B cell (primary cell): Measurements from ENCODE around the gene KRT6C. TPM values are rescaled to one million over a fixed set of nuclear protein-coding genes. Genes with fewer than 3 reads are reported as not detected.

Experiments
- ATAC-seq: fragments of 200-7000 bp; cut with Tn5 transposase; one replicate; pipeline ENCODE4 v1.10.0; 2021; ENCODE audit warnings: low read depth, mild to moderate bottlenecking, moderate number of reproducible peaks, moderate library complexity
- CTCF ChIA-PET: fragments of 350-600 bp; sonication (Branson Sonifier 250); formaldehyde crosslinking; loops from one replicate; lab custom pipeline; 2021; ENCODE audit warnings: antibody characterized with exemption, inconsistent platforms; lab: Charles Lee
- POLR2A ChIA-PET: fragments of 350-600 bp; sonication (Branson Sonifier 250); formaldehyde crosslinking; loops from one replicate; lab custom pipeline; 2021; ENCODE audit warnings: antibody characterized with exemption; lab: Charles Lee
- DNase-seq: peaks from one replicate; pipeline ENCODE4 v3.0.0; 2013
- H2AFZ ChIP-seq: 2 replicates; pipeline ENCODE4 v1.6.1; 2012; ENCODE audit warnings: mild to moderate bottlenecking, low read depth, low read length; ENCODE audit not compliant: insufficient read depth, poor library complexity, severe bottlenecking
- H3K27ac ChIP-seq, 2 donors: 1 replicate in 1 of 2; 2 replicates in 1 of 2; pipeline ENCODE4 v1.5.1; 2012 to 2013; ENCODE audit warnings: low read length in 2 of 2, mild to moderate bottlenecking in 2 of 2, moderate library complexity in 1 of 2
- H3K27me3 ChIP-seq, 4 experiments: fragments of 200-600 bp in 1 of 4; sonication (generic) in 1 of 4; replicated peaks in 1 of 4; 1 replicate in 2 of 4; 2 replicates in 2 of 4; pipeline versions ENCODE4 v1.6.1 to v1.7.0; 2013 to 2016; ENCODE audit warnings: low read length in 3 of 4, mild to moderate bottlenecking in 2 of 4, mixed read lengths in 1 of 4, moderate library complexity in 1 of 4; ENCODE audit not compliant: insufficient read depth in 4 of 4, control insufficient read depth in 3 of 4; ENCODE audit errors: control extremely low read depth in 1 of 4
- H3K36me3 ChIP-seq, 2 experiments: replicated peaks in 1 of 2; 1 replicate in 1 of 2; 2 replicates in 1 of 2; pipeline versions ENCODE4 v1.6.1 to v1.7.1; 2013; ENCODE audit warnings: low read length in 1 of 2; ENCODE audit not compliant: insufficient read depth in 2 of 2, control insufficient read depth in 1 of 2; ENCODE audit errors: control extremely low read depth in 1 of 2, extremely low read depth in 1 of 2
- H3K4me1 ChIP-seq, 2 donors: fragments of 200-600 bp in 1 of 2; sonication (generic) in 1 of 2; 1 replicate in 1 of 2; 2 replicates in 1 of 2; pipeline versions ENCODE4 v1.5.1 to v1.6.1; 2013 to 2017; ENCODE audit warnings: low read length in 2 of 2; ENCODE audit not compliant: control insufficient read depth in 2 of 2, insufficient read depth in 2 of 2
- H3K4me2 ChIP-seq: replicated peaks from 2 replicates; pipeline ENCODE3; 2012; ENCODE audit warnings: mild to moderate bottlenecking, low read depth, low read length; ENCODE audit not compliant: poor library complexity, severe bottlenecking
- H3K4me3 ChIP-seq, 5 experiments: fragments of 200-600 bp in 1 of 5; sonication (generic) in 1 of 5; 1 replicate in 3 of 5; 2 replicates in 2 of 5; pipeline versions ENCODE4 v1.5.1 to v1.7.0; 2011 to 2016; ENCODE audit warnings: low read length in 4 of 5, mild to moderate bottlenecking in 4 of 5, low read depth in 2 of 5, control low read depth in 1 of 5, moderate library complexity in 1 of 5; ENCODE audit not compliant: insufficient read depth in 1 of 5; ENCODE audit errors: control extremely low read depth in 1 of 5, extremely low read depth in 1 of 5
- H3K79me2 ChIP-seq: fragments of 200-600 bp; sonication (generic); one replicate; pipeline ENCODE4 v1.6.0; 2016; ENCODE audit warnings: low read length; ENCODE audit not compliant: control insufficient read depth, insufficient read depth
- H3K9ac ChIP-seq: fragments of 200-600 bp; sonication (generic); 2 replicates; pipeline ENCODE4 v1.6.1; 2017; ENCODE audit warnings: mild to moderate bottlenecking, low read length, moderate library complexity
- H3K9me3 ChIP-seq, 3 donors: one replicate each; pipeline versions ENCODE4 v1.6.1 to v1.7.1; 2013; ENCODE audit warnings: low read length in 2 of 3; ENCODE audit not compliant: control insufficient read depth in 2 of 3, insufficient read depth in 1 of 3; ENCODE audit errors: control extremely low read depth in 1 of 3
- H4K20me1 ChIP-seq: 2 replicates; pipeline ENCODE4 v1.6.0; 2012; ENCODE audit warnings: mild to moderate bottlenecking, low read length; ENCODE audit not compliant: insufficient read depth, control insufficient read depth, poor library complexity, severe bottlenecking
- H3K27ac Mint-ChIP-seq: one replicate; pipeline ENCODE4 v1.8.0; 2021; ENCODE audit warnings: mixed read lengths
- H3K27me3 Mint-ChIP-seq: one replicate; pipeline ENCODE4 v1.8.0; 2021; ENCODE audit warnings: mixed read lengths
- H3K4me1 Mint-ChIP-seq: one replicate; pipeline ENCODE4 v1.8.0; 2021; ENCODE audit warnings: mixed read lengths
- H3K4me3 Mint-ChIP-seq: one replicate; pipeline ENCODE4 v1.8.0; 2021; ENCODE audit warnings: mixed read lengths
- H3K9me3 Mint-ChIP-seq: one replicate; pipeline ENCODE4 v1.8.0; 2022; ENCODE audit warnings: mixed read lengths; ENCODE audit not compliant: insufficient read depth
- EZH2 ChIP-seq: IDR thresholded peaks from 2 replicates; pipeline ENCODE4 v1.6.1; 2012; ENCODE audit warnings: borderline replicate concordance, low read depth, mild to moderate bottlenecking, moderate library complexity, low read length; ENCODE audit not compliant: insufficient read depth, poor library complexity, severe bottlenecking
- WGBS: methylation state at CpG from one replicate; pipeline ENCODE4 v1.1.5; 2013; ENCODE audit warnings: missing lambda C conversion rate; ENCODE audit not compliant: insufficient coverage; 5-methylcytosine and 5-hydroxymethylcytosine counted together
- intact Hi-C: fragments of 100-400 bp; cut with micrococcal nuclease; formaldehyde crosslinking; loops from one replicate; pipeline ENCODE4 v1.10.0; 2022
- polyA plus RNA-seq: library from polyadenylated mRNA; depleted of rRNA; stranded (reverse); fragments of >200 nt; gene quantifications from 2 replicates; pipeline ENCODE4 v1.2.3, GENCODE V29; 2012
- total RNA-seq, 2 donors: library from RNA; stranded (reverse); fragments of 120-200 nt in 1 of 2; gene quantifications; 1 replicate in 1 of 2; 2 replicates in 1 of 2; pipeline versions ENCODE4 v1.2.3 to v1.2.4, GENCODE V29; 2013 to 2022
- TF ChIP-seq, protein P1 (sequence below): fragments of 200-600 bp; IDR thresholded peaks from one replicate; pipeline ENCODE4 v1.8.0; 2022; ENCODE audit warnings: antibody characterized with exemption, mild to moderate bottlenecking

KRT6C gene
- total and polyA plus RNA-seq, 2 donors (not counting 1 experiment from before 2014, with no cell fraction given), result not detected

GRCh38 chr12:52458861-52459260 is 14.7 kb downstream of the KRT6C start:
- Histone ChIP-seq H3K4me2 (no peak overlapping the region), H3K36me3 (no peaks in the 10 kb centered on the region), H3K4me1 (no peaks in the 10 kb centered on the region), H2AFZ (no peak overlapping the region), H4K20me1 (no peaks in the 10 kb centered on the region), H3K79me2 (no peaks in the 10 kb centered on the region), H3K4me3 (no peak overlapping the region), H3K9ac (no peak overlapping the region), H3K27me3 (peaks cover 0 to 2% (median 0%) of the 10 kb centered on the region in 4 experiments), H3K27ac (no peak overlapping the region), H3K9me3 (no peaks in the 10 kb centered on the region)
- DNase-seq (no peak), ATAC-seq (no peak)
- Mint-ChIP-seq H3K4me3 (no peak overlapping the region), H3K9me3 (no peaks in the 10 kb centered on the region), H3K27ac (no peak overlapping the region), H3K27me3 (peaks cover 29% of the 10 kb centered on the region), H3K4me1 (no peaks in the 10 kb centered on the region)
- WGBS, result 93% methylated on average over 4 of the region's 5 CpGs
- intact Hi-C loops, result no loop called here
- ChIA-PET POLR2A (no interaction called here), CTCF (no interaction called here)
- no peak for TF ChIP-seq EZH2
- TF ChIP-seq, protein P1, sequence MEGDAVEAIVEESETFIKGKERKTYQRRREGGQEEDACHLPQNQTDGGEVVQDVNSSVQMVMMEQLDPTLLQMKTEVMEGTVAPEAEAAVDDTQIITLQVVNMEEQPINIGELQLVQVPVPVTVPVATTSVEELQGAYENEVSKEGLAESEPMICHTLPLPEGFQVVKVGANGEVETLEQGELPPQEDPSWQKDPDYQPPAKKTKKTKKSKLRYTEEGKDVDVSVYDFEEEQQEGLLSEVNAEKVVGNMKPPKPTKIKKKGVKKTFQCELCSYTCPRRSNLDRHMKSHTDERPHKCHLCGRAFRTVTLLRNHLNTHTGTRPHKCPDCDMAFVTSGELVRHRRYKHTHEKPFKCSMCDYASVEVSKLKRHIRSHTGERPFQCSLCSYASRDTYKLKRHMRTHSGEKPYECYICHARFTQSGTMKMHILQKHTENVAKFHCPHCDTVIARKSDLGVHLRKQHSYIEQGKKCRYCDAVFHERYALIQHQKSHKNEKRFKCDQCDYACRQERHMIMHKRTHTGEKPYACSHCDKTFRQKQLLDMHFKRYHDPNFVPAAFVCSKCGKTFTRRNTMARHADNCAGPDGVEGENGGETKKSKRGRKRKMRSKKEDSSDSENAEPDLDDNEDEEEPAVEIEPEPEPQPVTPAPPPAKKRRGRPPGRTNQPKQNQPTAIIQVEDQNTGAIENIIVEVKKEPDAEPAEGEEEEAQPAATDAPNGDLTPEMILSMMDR, result no peak

DNA sequence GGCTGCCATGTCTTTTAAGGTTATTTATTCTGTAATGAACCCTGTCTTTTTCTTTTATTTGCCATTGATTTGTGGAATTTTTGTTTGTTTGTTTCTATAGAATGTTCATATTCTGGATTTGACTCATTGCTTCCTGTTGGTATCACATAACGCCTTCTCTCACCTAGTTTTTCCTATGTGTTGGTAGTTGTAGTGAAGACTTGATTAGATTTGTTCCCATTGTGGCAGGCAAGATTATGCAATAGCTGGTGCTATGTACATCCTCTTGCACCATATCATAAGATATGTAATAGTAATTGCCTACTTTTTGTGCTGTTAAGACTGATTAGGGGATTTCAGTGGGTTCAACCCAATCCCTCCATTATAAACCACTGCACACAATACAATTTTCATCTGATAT is 17.8 kb downstream of the KRT6C start:
- Mint-ChIP-seq H3K27me3 (peaks cover 22% of the 10 kb centered on the region), H3K4me1 (no peaks in the 10 kb centered on the region), H3K9me3 (no peaks in the 10 kb centered on the region), H3K4me3 (no peak overlapping the region), H3K27ac (no peak overlapping the region)
- ChIA-PET CTCF (no interaction called here), POLR2A (no interaction called here)
- WGBS, result no CpG with 5 or more reads among the region's 1 CpG
- intact Hi-C loops, result no loop called here
- H3K27me3 ChIP-seq, result peaks cover 0 to 2% (median 0%) of the 10 kb centered on the region in 4 experiments
- H2AFZ ChIP-seq, result no peak overlapping the region
- no peaks in the 10 kb centered on the region for H3K4me1 ChIP-seq
- no peaks in the 10 kb centered on the region for H3K36me3 ChIP-seq
- H3K4me3 ChIP-seq, result no peak overlapping the region
- no peaks in the 10 kb centered on the region for H3K9me3 ChIP-seq
- H3K9ac ChIP-seq, result no peak overlapping the region
- H3K79me2 ChIP-seq, result no peaks in the 10 kb centered on the region
- H4K20me1 ChIP-seq, result no peaks in the 10 kb centered on the region
- no peak overlapping the region for H3K27ac ChIP-seq
- DNase-seq (no peak), ATAC-seq (no peak)
- no peak overlapping the region for H3K4me2 ChIP-seq
- TF ChIP-seq, protein P1, result no peak
- TF ChIP-seq EZH2, result no peak
